K562 (cell line): Measurements from ENCODE around the gene FAM180B. TPM values are rescaled to one million over a fixed set of nuclear protein-coding genes. Genes with fewer than 3 reads are reported as not detected.

Experiments
- ATAC-seq: fragments of 200-7000 bp; cut with Tn5 transposase; 3 replicates; pipeline ENCODE4 v1.9.1; 2020; ENCODE audit warnings: moderate library complexity
- BruUV-seq: library from RNA; stranded (reverse); fragments of 400-500 nt; replicated peaks from 2 replicates; lab custom pipeline; 2021; lab: Mats Ljungman, UMichigan
- CTCF ChIA-PET: fragments of 300-600 bp; formaldehyde crosslinking; extraction: SDS; loops from one replicate; lab custom pipeline; 2021; ENCODE audit warnings: low intra/inter-chr PET ratio; lab: Yijun Ruan, JAX
- POLR2A ChIA-PET: fragments of 300-600, 350-650 bp; sonication (Branson Sonifier 250); formaldehyde crosslinking; extraction: SDS; loops from one replicate; lab custom pipeline; 2021; ENCODE audit warnings: antibody characterized with exemption, inconsistent platforms; lab: Yijun Ruan, JAX
- DNase-seq, 4 experiments: peaks; one replicate each; pipeline versions ENCODE4 v3.0.0 to v3.0.0-alpha.2; 2011 to 2018; ENCODE audit warnings: low spot score in 3 of 4, mixed read lengths in 3 of 4; ENCODE audit errors: extremely low read depth in 1 of 4
- FAIRE-seq: peaks from 2 replicates; lab custom pipeline; 2011; peaks lifted over from hg19 to GRCh38; lab: Jason Lieb, UNC
- H2AFZ ChIP-seq: 2 replicates; pipeline ENCODE4 v1.6.0; 2011; ENCODE audit warnings: low read depth, low read length, control low read depth, inconsistent platforms
- H3K27ac ChIP-seq: fragments of 200-600 bp; 3 replicates; pipeline ENCODE4 v1.8.0; 2011; ENCODE audit warnings: low read depth, mild to moderate bottlenecking, control low read depth, inconsistent platforms, low read length, moderate library complexity, mixed read lengths; ENCODE audit errors: extremely low read depth
- H3K27me3 ChIP-seq, 2 experiments: fragments of 300-600 bp in 1 of 2; 2 replicates in 1 of 2; 3 replicates in 1 of 2; pipeline versions ENCODE4 v1.6.0 to v1.8.0; 2011; ENCODE audit warnings: inconsistent platforms in 2 of 2, low read length in 2 of 2, mild to moderate bottlenecking in 1 of 2, mixed read lengths in 1 of 2, moderate library complexity in 1 of 2; ENCODE audit not compliant: control insufficient read depth in 2 of 2, insufficient read depth in 2 of 2
- H3K36me3 ChIP-seq: fragments of 300-600 bp; 3 replicates; pipeline ENCODE4 v1.8.0; 2011; ENCODE audit warnings: mild to moderate bottlenecking, low read length, inconsistent platforms; ENCODE audit not compliant: control insufficient read depth, insufficient read depth
- H3K4me1 ChIP-seq, 2 experiments: fragments of 200-600 bp in 1 of 2; replicated peaks in 1 of 2; 2 replicates in 1 of 2; 3 replicates in 1 of 2; pipeline versions ENCODE4 v1.5.1 to v1.8.0; 2011; ENCODE audit warnings: inconsistent platforms in 2 of 2, low read length in 2 of 2, mild to moderate bottlenecking in 1 of 2, mixed read lengths in 1 of 2, moderate library complexity in 1 of 2; ENCODE audit not compliant: control insufficient read depth in 2 of 2, insufficient read depth in 2 of 2
- H3K4me2 ChIP-seq: 2 replicates; pipeline ENCODE4 v1.6.1; 2011; ENCODE audit warnings: low read length, control low read depth, inconsistent platforms, mixed read lengths; ENCODE audit not compliant: insufficient read depth
- H3K4me3 ChIP-seq: fragments of 200-600 bp; sonication (generic), shearing (Covaris generic); 2 replicates; pipeline ENCODE4 v1.5.1; 2016; ENCODE audit warnings: control low read depth, inconsistent platforms
- H3K79me2 ChIP-seq: fragments of 200-600 bp; 3 replicates; pipeline ENCODE4 v1.8.0; 2011; ENCODE audit warnings: low read length, inconsistent platforms; ENCODE audit not compliant: control insufficient read depth, insufficient read depth
- H3K9ac ChIP-seq, 2 experiments: 2 replicates each; pipeline versions ENCODE4 v1.6.0 to v1.6.1; 2011; ENCODE audit warnings: low read depth in 2 of 2, low read length in 2 of 2, control low read depth in 1 of 2, inconsistent platforms in 1 of 2, mild to moderate bottlenecking in 1 of 2, mixed read lengths in 1 of 2; ENCODE audit not compliant: insufficient read depth in 1 of 2
- H3K9me1 ChIP-seq: one replicate; pipeline ENCODE4 v1.6.0; 2011; ENCODE audit warnings: inconsistent platforms, mild to moderate bottlenecking, low read length, moderate library complexity; ENCODE audit not compliant: control insufficient read depth, insufficient read depth
- H3K9me3 ChIP-seq: replicated peaks from 2 replicates; pipeline ENCODE4 v1.5.1; 2011; ENCODE audit warnings: low read depth, low read length, inconsistent platforms; ENCODE audit not compliant: control insufficient read depth, insufficient read depth
- H4K20me1 ChIP-seq: replicated peaks from 2 replicates; pipeline ENCODE4 v1.6.1; 2011; ENCODE audit warnings: low read length, inconsistent platforms, mixed read lengths; ENCODE audit not compliant: control insufficient read depth, insufficient read depth
- BCLAF1 ChIP-seq, 2 experiments: fragments of 450-650 bp in 1 of 2; IDR thresholded peaks; 2 replicates each; pipeline ENCODE4 v1.6.1; 2011 to 2017; ENCODE audit warnings: low read depth in 2 of 2, antibody characterized with exemption in 1 of 2, borderline replicate concordance in 1 of 2, low read length in 1 of 2, mild to moderate bottlenecking in 1 of 2, mixed read lengths in 1 of 2; ENCODE audit not compliant: control insufficient read depth in 1 of 2
- BRD9 ChIP-seq: fragments of 450-650 bp; IDR thresholded peaks from 2 replicates; pipeline ENCODE4 v1.6.1; 2018; ENCODE audit warnings: low read depth; ENCODE audit not compliant: partially characterized antibody
- CGGBP1 ChIP-seq: fragments of 250-450 bp; sonication (Bioruptor Pico); IDR thresholded peaks from 2 replicates; pipeline ENCODE4 v1.9.0; 2021; ENCODE audit warnings: mild to moderate bottlenecking
- DPF2 ChIP-seq: fragments of 450-650 bp; IDR thresholded peaks from 2 replicates; pipeline ENCODE4 v1.6.1; 2016
- ERF ChIP-seq: fragments of 450-650 bp; formaldehyde crosslinking; IDR thresholded peaks from 2 replicates; pipeline ENCODE4 v1.4.0; 2020; ENCODE audit warnings: mild to moderate bottlenecking, mixed read lengths
- GABPB2 ChIP-seq: fragments of 250-450 bp; sonication (Bioruptor Pico); conservative IDR thresholded peaks from 2 replicates; pipeline ENCODE4 v1.5.1; 2021; ENCODE audit warnings: mild to moderate bottlenecking
- GATAD2B ChIP-seq: fragments of 450-650 bp; IDR thresholded peaks from 2 replicates; pipeline ENCODE4 v1.6.1; 2017; ENCODE audit warnings: mild to moderate bottlenecking, borderline replicate concordance
- HNRNPUL1 ChIP-seq: fragments of 200-400 bp; formaldehyde crosslinking; IDR thresholded peaks from 2 replicates; pipeline ENCODE4 v1.6.1; 2017; ENCODE audit warnings: low read length
- KLF1 ChIP-seq: fragments of 450-650 bp; IDR thresholded peaks from 2 replicates; pipeline ENCODE4 v1.6.1; 2016; ENCODE audit warnings: missing genetic modification characterization, missing compliant biosample characterization
- PML ChIP-seq: IDR thresholded peaks from 2 replicates; pipeline ENCODE4 v1.6.1; 2012; ENCODE audit warnings: low read length, inconsistent platforms
- PURB ChIP-seq: sonication (generic); formaldehyde crosslinking; IDR thresholded peaks from 2 replicates; pipeline ENCODE4 v1.9.0; 2021; ENCODE audit warnings: low read depth, mild to moderate bottlenecking, missing genetic modification reagents
- RCOR1 ChIP-seq, 2 experiments: IDR thresholded peaks; 2 replicates each; pipeline ENCODE4 v1.6.1; 2012; ENCODE audit warnings: low read depth in 2 of 2, low read length in 2 of 2, borderline replicate concordance in 1 of 2, improper control_type of control experiment in 1 of 2
- SAFB ChIP-seq: fragments of 200-400 bp; formaldehyde crosslinking; IDR thresholded peaks from 2 replicates; pipeline ENCODE4 v1.6.1; 2017; ENCODE audit warnings: low read depth, low read length, borderline replicate concordance
- SNIP1 ChIP-seq: fragments of 450-650 bp; IDR thresholded peaks from 2 replicates; pipeline ENCODE4 v1.7.1; 2017; ENCODE audit warnings: low read depth, mild to moderate bottlenecking
- U2AF1 ChIP-seq: fragments of 200-400 bp; formaldehyde crosslinking; optimal IDR thresholded peaks from 2 replicates; pipeline ENCODE3; 2017; ENCODE audit warnings: mild to moderate bottlenecking, low read depth, low read length, moderate library complexity
- ZBTB17 ChIP-seq: fragments of 450-650 bp; formaldehyde crosslinking; IDR thresholded peaks from 2 replicates; pipeline ENCODE4 v1.4.0; 2020; ENCODE audit warnings: mild to moderate bottlenecking
- ZNF124 ChIP-seq: sonication (generic); formaldehyde crosslinking; IDR thresholded peaks from 2 replicates; pipeline ENCODE4 v1.8.1; 2022; ENCODE audit warnings: missing genetic modification reagents
- ZNF212 ChIP-seq: fragments of 450-650 bp; formaldehyde crosslinking; IDR thresholded peaks from 2 replicates; pipeline ENCODE4 v1.4.0; 2020; ENCODE audit warnings: mild to moderate bottlenecking
- WGBS: fragments of 100-300 bp; shearing (Covaris generic); methylation state at CpG from one replicate; pipeline ENCODE4 v1.1.6; 2016; ENCODE audit warnings: low coverage, mixed read lengths; ENCODE audit not compliant: insufficient coverage; ENCODE audit errors: missing lambda C conversion rate; 5-methylcytosine and 5-hydroxymethylcytosine counted together
- in situ Hi-C: fragments of 300-500 bp; cut with MboI; formaldehyde crosslinking; loops from 4 replicates; pipeline ENCODE4 v1.15.0; 2018; ENCODE audit warnings: inconsistent platforms, mixed read lengths
- intact Hi-C: fragments of 100-400 bp; cut with micrococcal nuclease; formaldehyde crosslinking; loops from 2 replicates; pipeline ENCODE4 v1.14.2; 2022
- polyA plus RNA-seq, 8 experiments: library from polyadenylated mRNA; depleted of rRNA in 4 of 8; stranded (reverse) in 5 of 8; unstranded in 3 of 8; fragments of >200 nt; fragmentation: Nextera tagmentation in 2 of 8; fragmentation: Illumina TruSeq in 1 of 8; extraction: Ambion mirVana in 2 of 8; extraction: Trizol in 1 of 8; gene quantifications; 2 replicates each; pipeline versions ENCODE4 v1.2.1 to v1.2.3, GENCODE V29; 2011 to 2014; ENCODE audit warnings: inconsistent platforms in 1 of 8, missing spikeins in 1 of 8
- total RNA-seq, 7 experiments: library from RNA; depleted of rRNA in 6 of 7; stranded (reverse); fragments of >200 nt in 6 of 7; fragmentation: Illumina TruSeq in 2 of 7; extraction: Trizol in 2 of 7; gene quantifications; 2 replicates each; pipeline versions ENCODE4 v1.2.1 to v1.2.3, GENCODE V29; 2011 to 2021; ENCODE audit warnings: low replicate concordance in 1 of 7
- TF ChIP-seq, protein P1 (sequence below), 2 experiments: fragments of 450-650 bp in 1 of 2; sonication (generic) in 1 of 2; formaldehyde crosslinking in 1 of 2; IDR thresholded peaks in 1 of 2; conservative IDR thresholded peaks in 1 of 2; 2 replicates each; pipeline versions ENCODE4 v1.6.1 to v1.8.1; 2016 to 2023; ENCODE audit warnings: mild to moderate bottlenecking in 2 of 2, moderate library complexity in 2 of 2, inconsistent platforms in 1 of 2, missing genetic modification reagents in 1 of 2

FAM180B gene
- total and polyA plus RNA-seq, 9 of the 15 experiments (the other 6 are each of a cell fraction or from before 2014, with no cell fraction given): 0.05 to 0.14 TPM; not detected in 7

GRCh38 chr11:47611348-47611794 lies 24.9 kb downstream of the FAM180B start:
- BruUV-seq: no TSS peak
- no peak overlapping the region for H3K4me2 ChIP-seq
- H3K27ac ChIP-seq: no peak overlapping the region
- no peaks in the 10 kb centered on the region for H3K79me2 ChIP-seq
- H3K36me3 ChIP-seq: no peaks in the 10 kb centered on the region
- no peaks in the 10 kb centered on the region for H3K9me1 ChIP-seq
- H4K20me1 ChIP-seq: no peaks in the 10 kb centered on the region; the same call in 1 of the 2 replicates
- ChIA-PET CTCF (no interaction called here), POLR2A (interaction anchor here (1.2 kb wide), 1 partner anchor 11 kb away, joined by 4 read pairs; no protein-coding TSS in a partner anchor)
- in situ Hi-C loops (no loop called here), intact Hi-C loops (loop anchor here (10.0 kb wide), 2 partner anchors 127 to 237 kb away; partner anchors contain the start of gene SPI1)
- FAIRE-seq (no peak), ATAC-seq (no peak), DNase-seq (no peak)
- no peaks in the 10 kb centered on the region for H3K9me3 ChIP-seq
- H2AFZ ChIP-seq: no peak overlapping the region
- peaks cover 7 to 9% of the 10 kb centered on the region in 2 experiments; a peak in 2 of 5 replicates for H3K27me3 ChIP-seq
- peaks cover 0 to 4% of the 10 kb centered on the region in 2 experiments; a peak in 3 of 5 replicates for H3K4me1 ChIP-seq
- WGBS: 15% methylated on average over 6 of the region's 6 CpGs
- no peak overlapping the region for H3K9ac ChIP-seq
- H3K4me3 ChIP-seq: no peak overlapping the region
- TF ChIP-seq ZBTB17: no peak
- TF ChIP-seq PML: no peak
- no peak for TF ChIP-seq SAFB
- no peak for TF ChIP-seq DPF2
- TF ChIP-seq GATAD2B: no peak
- TF ChIP-seq U2AF1: no peak
- TF ChIP-seq ERF (CRISPR knock-in tag): no peak
- no peak for TF ChIP-seq RCOR1 (IDR thresholded peaks at IDR 0.05; ENCODE audit: borderline replicate concordance in 1 of 2, low read depth in 2 of 2, low read length in 2 of 2)
- no peak for TF ChIP-seq HNRNPUL1
- TF ChIP-seq ZNF212 (CRISPR knock-in tag): no peak
- no peak for TF ChIP-seq BCLAF1 (IDR thresholded peaks at IDR 0.05; ENCODE audit: borderline replicate concordance in 1 of 2, control insufficient read depth in 1 of 2, low read depth in 2 of 2, low read length in 1 of 2)
- no peak for TF ChIP-seq ZNF124
- no peak for TF ChIP-seq PURB
- TF ChIP-seq KLF1 (tag): no peak
- no peak for TF ChIP-seq CGGBP1 (CRISPR knock-in tag)
- TF ChIP-seq BRD9: no peak
- TF ChIP-seq, protein P1, sequence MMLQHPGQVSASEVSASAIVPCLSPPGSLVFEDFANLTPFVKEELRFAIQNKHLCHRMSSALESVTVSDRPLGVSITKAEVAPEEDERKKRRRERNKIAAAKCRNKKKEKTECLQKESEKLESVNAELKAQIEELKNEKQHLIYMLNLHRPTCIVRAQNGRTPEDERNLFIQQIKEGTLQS (IDR thresholded peaks at IDR 0.05): no peak
- TF ChIP-seq, protein P1 (CRISPR knock-in tag; conservative IDR thresholded peaks at IDR 0.05): no peak
- no peak for TF ChIP-seq GABPB2 (CRISPR knock-in tag)
- TF ChIP-seq SNIP1: no peak
